Stimulated activated CD8-positive, alpha-beta memory T cell treated with anti-CD3 and anti-CD28 coated beads, Interleukin-12 subunit alpha, Interleukin-12 subunit beta, amount 100 ng/mL, for 24 hours (primary cell): Measurements from ENCODE around the gene RRAS.

ENCODE experiments used
- DNase-seq: peaks from one replicate; pipeline ENCODE4 v3.0.0-alpha.2; 2020; ENCODE audit errors: extremely low read depth

Gene RRAS

GRCh38 chr19:49595819-49596404, 44.0 kb downstream of the RRAS start:
- no peak for DNase-seq

GRCh38 chr19:49594993-49595818, 44.7 kb downstream of the RRAS start:
- DNase-seq: no peak

- no peak for DNase-seq
Measured at GRCh38 chr19:49594157-49594992, 45.6 kb downstream of the RRAS start.

GRCh38 chr19:49593233-49594113, 46.5 kb downstream of the RRAS start:
- DNase-seq: peak; percentile 89

GRCh38 chr19:49592486-49593232, 47.3 kb downstream of the RRAS start:
- DNase-seq: no peak

- DNase-seq: no peak
Measured at GRCh38 chr19:49591731-49592485, 48.0 kb downstream of the RRAS start.

- no peak for DNase-seq
Measured at GRCh38 chr19:49590971-49591730, 48.8 kb downstream of the RRAS start, which contains the start of gene PRR12. Gene PRR12, plus strand, starts transcription at chr19:49591182. Its CDS starts 473 bp downstream, at chr19:49591655.

GRCh38 chr19:49590071-49590970, 49.6 kb downstream of the RRAS start:
- peak; percentile 84 for DNase-seq

GRCh38 chr19:49589502-49589905, 50.4 kb downstream of the RRAS start:
- no peak for DNase-seq

GRCh38 chr19:49588365-49589122, 51.4 kb downstream of the RRAS start:
- no peak for DNase-seq

GRCh38 chr19:49587227-49587626, 52.7 kb downstream of the RRAS start:
- no peak for DNase-seq
